ENCODE data around the gene ANKS1B.

DNA sequence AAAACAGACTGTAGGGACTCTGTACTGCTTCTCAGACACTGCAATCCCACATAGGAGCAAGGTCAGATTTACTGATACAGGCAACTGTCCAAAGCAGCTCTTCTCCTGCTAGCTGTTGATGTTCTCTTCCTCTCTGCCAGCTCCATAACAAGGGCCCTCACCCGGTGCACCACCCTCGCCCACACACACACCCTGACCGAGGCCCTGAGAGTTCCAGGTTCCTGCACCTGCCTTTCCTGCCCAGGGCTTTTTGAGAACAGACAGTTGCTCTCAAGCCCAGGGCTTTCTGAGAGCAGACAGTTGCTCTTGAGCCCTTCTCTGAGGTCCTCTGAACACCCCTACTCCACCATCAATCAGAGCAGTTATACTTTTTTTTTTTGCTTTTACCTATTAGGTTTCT is 571.0 kb downstream of the ANKS1B start:
- TF ChIP-seq ZNF274 (IDR thresholded peaks at IDR 0.05; ENCODE audit: low read depth, low read length) (no peak), SUZ12 (IDR thresholded peaks at IDR 0.05; ENCODE audit: extremely low read depth, insufficient read depth, insufficient read length) (no peak)
